Activated T-cell treated with anti-CD3 and anti-CD28 coated beads, Interleukin-2, amount 50 U/mL, for 24 hours (primary cell): ENCODE data around the gene MYH9.
A peak's percentile ranks its signal among the peaks of the same experiment; 100 is the strongest.

ENCODE experiments used
- DNase-seq: peaks from one replicate; pipeline ENCODE4 v3.0.0-alpha.2; 2020
- H3K27ac Mint-ChIP-seq: 2 replicates; pipeline ENCODE4 v1.8.0; 2020; ENCODE audit warnings: mild to moderate bottlenecking, mixed read lengths
- H3K27me3 Mint-ChIP-seq: 2 replicates; pipeline ENCODE4 v1.8.0; 2020; ENCODE audit warnings: mixed read lengths
- H3K36me3 Mint-ChIP-seq: 2 replicates; pipeline ENCODE4 v1.8.0; 2020; ENCODE audit warnings: low read depth, mixed read lengths
- H3K4me1 Mint-ChIP-seq: 2 replicates; pipeline ENCODE4 v1.8.0; 2020; ENCODE audit warnings: low read depth, mixed read lengths
- H3K4me3 Mint-ChIP-seq: 2 replicates; pipeline ENCODE4 v1.8.0; 2020; ENCODE audit warnings: mild to moderate bottlenecking, moderate library complexity, mixed read lengths
- H3K9me3 Mint-ChIP-seq: 2 replicates; pipeline ENCODE4 v1.8.0; 2020; ENCODE audit warnings: mixed read lengths

Gene MYH9

GRCh38 chr22:36384766-36385481 is 2.8 kb downstream of the MYH9 start:
- Mint-ChIP-seq H3K4me1 (peaks cover 62% of the 10 kb centered on the region), H3K9me3 (no peaks in the 10 kb centered on the region), H3K4me3 (peak overlapping the region; percentile 89), H3K36me3 (peaks cover 67% of the 10 kb centered on the region), H3K27ac (peak overlapping the region; percentile 97), H3K27me3 (no peaks in the 10 kb centered on the region)
- peak; percentile 58 for DNase-seq

DNA sequence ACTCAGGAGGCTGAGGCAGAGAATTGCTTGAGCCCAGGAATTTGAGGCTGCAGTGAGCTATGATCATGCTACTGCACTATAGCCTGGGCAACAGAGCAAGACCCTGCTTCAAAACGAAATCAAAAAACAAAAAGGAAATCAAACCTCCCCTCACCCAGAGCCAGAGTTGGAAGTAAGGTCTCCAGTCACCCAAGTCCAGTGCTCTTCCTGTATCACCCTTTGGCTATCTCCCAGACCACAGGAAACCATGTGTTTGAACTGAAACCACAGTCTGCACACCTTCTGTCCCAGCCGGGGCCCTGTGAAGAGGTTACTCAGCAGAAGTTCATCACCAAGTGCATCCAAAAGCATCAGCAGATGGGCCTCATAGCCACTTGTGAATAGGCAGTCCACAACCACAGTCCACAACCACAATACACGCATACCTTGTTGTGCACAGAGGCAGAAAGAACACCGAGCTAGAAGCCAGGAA is 4.6 kb downstream of the MYH9 start:
- peak; percentile 64 for DNase-seq

DNA sequence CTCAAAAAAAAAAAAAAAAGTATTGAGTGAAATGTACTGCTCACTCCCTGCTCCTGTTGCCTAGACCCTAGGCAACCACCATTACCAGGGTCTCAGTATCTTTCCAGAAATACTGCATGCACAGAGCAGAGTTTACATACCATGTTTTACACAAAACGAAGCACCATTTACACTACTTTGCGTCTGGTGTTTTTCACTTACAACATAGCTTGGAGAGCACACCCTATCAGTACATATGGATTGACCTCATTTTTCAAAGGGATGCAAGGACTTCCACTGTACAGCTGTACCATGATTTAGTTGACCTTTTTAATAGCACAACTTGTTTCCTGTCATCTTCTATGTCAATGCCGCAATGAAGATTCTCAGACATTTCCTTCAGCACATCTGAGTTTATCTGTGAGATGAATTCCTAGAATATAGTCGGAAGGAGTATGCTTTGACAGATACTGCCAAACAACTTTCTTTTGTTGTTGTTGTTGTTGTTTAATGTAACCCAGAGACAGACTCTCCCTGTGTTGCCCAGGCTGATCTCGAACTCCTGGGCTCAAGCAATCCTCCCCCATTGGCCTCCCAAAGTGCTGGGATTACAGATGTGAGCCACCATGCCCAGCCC is 6.1 kb downstream of the MYH9 start:
- Mint-ChIP-seq H3K27me3 (no peaks in the 10 kb centered on the region), H3K27ac (peak overlapping the region; percentile 91), H3K4me3 (peak overlapping the region; percentile 77), H3K9me3 (no peaks in the 10 kb centered on the region), H3K36me3 (peaks cover 95% of the 10 kb centered on the region), H3K4me1 (peaks cover 85% of the 10 kb centered on the region)
- DNase-seq, result no peak

More for the DNA sequence above, 4.6 kb downstream of the MYH9 start:
- no peaks in the 10 kb centered on the region for H3K9me3 Mint-ChIP-seq
- peak overlapping the region; percentile 92 for H3K27ac Mint-ChIP-seq
- H3K27me3 Mint-ChIP-seq, result no peaks in the 10 kb centered on the region
- peaks cover 83% of the 10 kb centered on the region for H3K36me3 Mint-ChIP-seq
- H3K4me3 Mint-ChIP-seq, result peak overlapping the region; percentile 71
- H3K4me1 Mint-ChIP-seq, result peaks cover 71% of the 10 kb centered on the region

GRCh38 chr22:36379593-36380361 is 8.0 kb downstream of the MYH9 start:
- H3K9me3 Mint-ChIP-seq, result no peaks in the 10 kb centered on the region
- H3K36me3 Mint-ChIP-seq, result peaks cover 94% of the 10 kb centered on the region
- DNase-seq, result no peak
- no peaks in the 10 kb centered on the region for H3K27me3 Mint-ChIP-seq
- H3K4me1 Mint-ChIP-seq, result peaks cover 90% of the 10 kb centered on the region
- peak overlapping the region; percentile 97 for H3K27ac Mint-ChIP-seq
- peak overlapping the region; percentile 77 for H3K4me3 Mint-ChIP-seq

DNA sequence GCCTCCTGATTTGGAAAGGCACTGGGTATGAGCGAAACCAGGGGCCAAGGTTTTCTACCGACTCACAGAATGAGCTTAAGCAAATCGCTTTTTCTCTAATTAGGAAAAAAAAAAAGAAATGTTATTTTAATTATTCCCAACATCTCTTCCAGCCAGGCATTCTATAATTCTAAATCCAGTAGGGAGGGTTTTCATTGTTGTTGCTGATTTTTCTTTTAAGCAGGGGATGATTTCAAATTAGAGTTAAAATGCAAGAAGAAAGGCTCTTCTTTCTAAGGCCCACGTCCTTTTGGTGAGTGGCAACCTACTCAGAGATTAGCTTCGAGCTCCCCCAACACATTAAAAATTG is 8.9 kb downstream of the MYH9 start:
- Mint-ChIP-seq H3K4me1 (peaks cover 90% of the 10 kb centered on the region), H3K27ac (peak overlapping the region; percentile 97), H3K9me3 (no peaks in the 10 kb centered on the region), H3K27me3 (no peaks in the 10 kb centered on the region), H3K36me3 (peaks cover 93% of the 10 kb centered on the region), H3K4me3 (peak overlapping the region; percentile 77)
- DNase-seq, result no peak

- Mint-ChIP-seq H3K27me3 (no peaks in the 10 kb centered on the region), H3K4me1 (peaks cover 91% of the 10 kb centered on the region), H3K4me3 (peak overlapping the region; percentile 77), H3K9me3 (no peaks in the 10 kb centered on the region), H3K27ac (peak overlapping the region; percentile 97), H3K36me3 (peaks cover 93% of the 10 kb centered on the region)
- no peak for DNase-seq
Measured at GRCh38 chr22:36378080-36378868, 9.5 kb downstream of the MYH9 start.

- Mint-ChIP-seq H3K9me3 (no peaks in the 10 kb centered on the region), H3K36me3 (peaks cover 95% of the 10 kb centered on the region), H3K4me3 (peak overlapping the region; percentile 77), H3K27ac (peak overlapping the region; percentile 97), H3K4me1 (peaks cover 93% of the 10 kb centered on the region), H3K27me3 (no peaks in the 10 kb centered on the region)
- no peak for DNase-seq
Measured at GRCh38 chr22:36377022-36377631, 10.6 kb downstream of the MYH9 start.

- Mint-ChIP-seq H3K4me3 (peak overlapping the region; percentile 77), H3K4me1 (peaks cover 94% of the 10 kb centered on the region), H3K9me3 (no peaks in the 10 kb centered on the region), H3K27ac (peak overlapping the region; percentile 97), H3K36me3 (peaks cover 96% of the 10 kb centered on the region), H3K27me3 (no peaks in the 10 kb centered on the region)
- no peak for DNase-seq
Measured at GRCh38 chr22:36376265-36376664, 11.5 kb downstream of the MYH9 start.

DNA sequence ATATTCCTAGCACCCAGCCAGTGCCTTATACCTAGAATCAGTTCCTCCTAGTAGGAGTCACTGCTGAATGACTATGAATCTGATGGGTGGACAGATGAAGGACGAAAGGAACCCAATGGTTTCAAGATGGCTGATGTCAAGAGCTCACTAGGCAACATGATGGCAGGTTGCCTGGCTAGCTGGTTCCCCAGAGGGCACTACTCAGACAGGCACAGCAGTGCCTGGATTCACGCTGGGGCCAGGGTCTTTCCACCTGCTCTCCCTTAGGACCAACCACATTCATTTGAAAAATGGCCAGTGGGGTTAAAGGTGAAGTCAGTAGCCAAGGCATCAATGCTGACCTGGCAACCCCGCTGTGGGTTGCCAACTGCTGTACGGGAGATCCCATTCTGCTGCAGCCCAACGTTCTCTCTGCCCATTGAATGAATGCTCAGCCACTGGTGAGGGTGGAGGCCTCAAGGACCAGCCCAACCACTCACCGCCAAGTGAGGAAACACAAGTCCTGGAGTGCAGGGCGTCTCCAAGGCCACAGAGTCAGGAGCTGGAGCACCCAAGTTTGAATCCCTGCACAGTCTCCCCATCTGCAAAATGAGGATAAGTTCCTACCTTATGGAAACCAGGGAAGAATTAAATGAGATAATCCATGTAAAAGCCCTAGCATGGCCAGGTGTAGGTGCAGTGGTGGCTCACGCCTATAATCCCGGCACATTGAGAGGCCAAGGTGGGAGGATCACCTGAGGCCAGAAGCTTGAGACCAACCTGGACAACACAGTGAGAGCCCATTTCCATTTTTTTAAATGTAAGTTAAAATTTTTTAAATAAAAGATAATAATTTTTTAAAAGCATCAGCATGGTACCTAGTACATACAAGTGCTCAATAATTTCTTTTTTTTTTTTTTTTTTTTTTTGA is 12.4 kb downstream of the MYH9 start:
- peak overlapping the region; percentile 67 for H3K4me3 Mint-ChIP-seq
- H3K36me3 Mint-ChIP-seq, result peaks cover 95% of the 10 kb centered on the region
- H3K9me3 Mint-ChIP-seq, result no peaks in the 10 kb centered on the region
- H3K4me1 Mint-ChIP-seq, result peaks cover 96% of the 10 kb centered on the region
- no peak for DNase-seq
- peak overlapping the region; percentile 98 for H3K27ac Mint-ChIP-seq
- H3K27me3 Mint-ChIP-seq, result no peaks in the 10 kb centered on the region

- no peaks in the 10 kb centered on the region for H3K9me3 Mint-ChIP-seq
- peak overlapping the region; percentile 98 for H3K27ac Mint-ChIP-seq
- H3K4me3 Mint-ChIP-seq, result peak overlapping the region; percentile 67
- H3K4me1 Mint-ChIP-seq, result peaks cover 96% of the 10 kb centered on the region
- DNase-seq, result peak; percentile 64
- peaks cover 95% of the 10 kb centered on the region for H3K36me3 Mint-ChIP-seq
- no peaks in the 10 kb centered on the region for H3K27me3 Mint-ChIP-seq
Measured at GRCh38 chr22:36374603-36375024, 13.2 kb downstream of the MYH9 start.

DNA sequence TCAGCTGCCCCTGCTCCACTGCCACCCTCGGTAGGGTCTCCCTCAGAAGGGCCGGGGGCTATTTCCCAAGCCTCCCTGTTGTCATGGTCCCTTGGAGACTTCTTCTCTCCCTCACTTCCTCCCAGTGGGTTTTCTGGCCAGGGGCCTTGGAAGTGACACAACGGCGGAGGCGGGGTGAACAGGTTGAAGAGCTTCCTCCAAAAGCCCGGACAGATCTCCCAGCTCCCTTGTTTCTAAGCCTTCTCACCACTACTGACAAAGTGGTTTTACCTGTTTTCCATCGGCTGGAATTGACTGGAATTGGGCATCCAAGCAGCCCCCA is 14.5 kb downstream of the MYH9 start:
- Mint-ChIP-seq H3K27ac (peak overlapping the region; percentile 98), H3K4me1 (peaks cover 95% of the 10 kb centered on the region), H3K36me3 (peaks cover 92% of the 10 kb centered on the region), H3K4me3 (peak overlapping the region; percentile 55), H3K9me3 (no peaks in the 10 kb centered on the region), H3K27me3 (no peaks in the 10 kb centered on the region)
- no peak for DNase-seq

DNA sequence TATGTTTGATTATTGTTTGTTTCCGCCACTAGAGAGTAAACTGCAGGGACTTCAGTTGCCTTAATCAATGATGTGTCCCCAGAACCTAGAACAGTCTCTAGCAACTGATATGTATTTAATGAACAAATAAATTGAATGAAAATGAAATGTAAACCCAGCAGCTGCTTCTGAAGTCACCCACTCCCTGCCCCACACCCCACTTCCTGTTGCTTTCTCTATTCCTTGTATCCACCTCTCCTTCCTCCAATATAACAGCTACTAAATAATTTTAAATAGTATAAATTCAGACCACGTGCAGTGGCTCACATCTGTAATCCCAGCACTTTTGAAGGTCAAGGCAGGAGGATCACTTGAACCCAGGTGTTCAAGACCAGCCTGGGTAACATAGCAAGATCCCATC is 15.8 kb downstream of the MYH9 start:
- peak overlapping the region; percentile 74 for H3K4me3 Mint-ChIP-seq
- H3K27ac Mint-ChIP-seq, result peak overlapping the region; percentile 98
- H3K36me3 Mint-ChIP-seq, result peaks cover 91% of the 10 kb centered on the region
- H3K27me3 Mint-ChIP-seq, result no peaks in the 10 kb centered on the region
- H3K9me3 Mint-ChIP-seq, result no peaks in the 10 kb centered on the region
- peaks cover 95% of the 10 kb centered on the region for H3K4me1 Mint-ChIP-seq
- no peak for DNase-seq
